HG03457 (cell line): Measurements from ENCODE around the gene MAP3K13.
"Not testable (repeated sequence)": the region's sequence is repeated elsewhere in the genome, so short reads cannot be mapped to it uniquely, and the experiment has no call there.

ENCODE experiments used
- ATAC-seq: cut with Tn5 transposase; IDR thresholded peaks from one replicate; pipeline ENCODE4 v1.9.1; 2021; ENCODE audit warnings: moderate number of reproducible peaks; ENCODE audit not compliant: unreplicated experiment

Gene MAP3K13

DNA sequence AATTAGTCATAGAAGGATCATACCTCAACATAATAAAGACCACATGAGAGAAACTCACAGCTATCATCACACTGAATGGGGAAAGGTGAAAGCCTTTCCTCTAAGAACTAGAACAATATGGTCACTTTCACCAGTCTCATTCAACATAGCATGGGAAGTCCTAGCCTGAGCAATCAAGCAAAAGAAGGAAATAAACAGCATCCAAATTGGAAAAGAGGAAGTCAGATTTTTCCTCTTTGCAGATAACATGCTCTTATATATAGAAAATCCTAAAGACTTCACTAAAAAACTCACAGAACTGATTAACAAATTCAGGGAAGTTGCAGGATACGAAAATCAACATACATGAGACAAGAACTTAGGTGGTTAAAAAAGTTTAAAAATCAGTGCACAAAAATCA is 24.7 kb downstream of the MAP3K13 start:
- no peak for ATAC-seq

DNA sequence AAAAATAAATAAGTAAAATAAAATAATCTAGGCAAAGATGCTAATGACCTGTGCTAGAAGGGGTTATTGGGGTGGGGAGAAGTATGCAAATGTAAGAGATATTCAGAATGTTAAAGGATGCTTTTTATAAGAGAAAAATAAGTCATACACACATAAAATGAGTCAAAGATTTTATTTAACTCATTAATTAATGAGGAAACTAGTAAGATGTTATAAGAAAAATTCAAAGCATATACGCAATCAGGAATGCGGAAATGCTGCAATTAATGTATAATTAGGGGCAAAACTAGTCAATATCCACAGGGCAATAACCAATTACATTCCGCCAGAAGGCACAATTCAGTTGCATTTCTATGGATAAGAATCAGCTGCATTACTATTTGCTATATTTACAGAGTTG is 30.1 kb downstream of the MAP3K13 start:
- ATAC-seq: no peak

DNA sequence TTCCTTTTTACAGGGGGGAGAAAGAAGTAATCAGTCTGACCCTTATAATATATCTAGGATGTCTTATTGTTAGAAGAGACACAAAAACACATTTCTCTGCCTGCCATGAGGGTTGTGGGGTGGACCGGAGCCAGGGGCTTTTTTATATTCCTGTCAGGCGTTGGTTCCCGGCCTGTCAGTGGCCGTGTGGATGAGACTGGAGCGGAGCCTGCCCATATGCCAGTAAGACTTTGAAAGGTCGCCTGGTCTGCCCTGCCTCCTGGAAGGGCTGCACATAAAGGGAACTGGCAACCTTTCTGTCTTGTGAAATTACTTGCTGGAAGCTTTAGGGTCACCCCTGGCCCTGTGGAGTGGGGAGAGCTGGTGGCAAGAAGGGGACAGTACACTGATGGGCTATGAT is 34.7 kb downstream of the MAP3K13 start:
- no peak for ATAC-seq

DNA sequence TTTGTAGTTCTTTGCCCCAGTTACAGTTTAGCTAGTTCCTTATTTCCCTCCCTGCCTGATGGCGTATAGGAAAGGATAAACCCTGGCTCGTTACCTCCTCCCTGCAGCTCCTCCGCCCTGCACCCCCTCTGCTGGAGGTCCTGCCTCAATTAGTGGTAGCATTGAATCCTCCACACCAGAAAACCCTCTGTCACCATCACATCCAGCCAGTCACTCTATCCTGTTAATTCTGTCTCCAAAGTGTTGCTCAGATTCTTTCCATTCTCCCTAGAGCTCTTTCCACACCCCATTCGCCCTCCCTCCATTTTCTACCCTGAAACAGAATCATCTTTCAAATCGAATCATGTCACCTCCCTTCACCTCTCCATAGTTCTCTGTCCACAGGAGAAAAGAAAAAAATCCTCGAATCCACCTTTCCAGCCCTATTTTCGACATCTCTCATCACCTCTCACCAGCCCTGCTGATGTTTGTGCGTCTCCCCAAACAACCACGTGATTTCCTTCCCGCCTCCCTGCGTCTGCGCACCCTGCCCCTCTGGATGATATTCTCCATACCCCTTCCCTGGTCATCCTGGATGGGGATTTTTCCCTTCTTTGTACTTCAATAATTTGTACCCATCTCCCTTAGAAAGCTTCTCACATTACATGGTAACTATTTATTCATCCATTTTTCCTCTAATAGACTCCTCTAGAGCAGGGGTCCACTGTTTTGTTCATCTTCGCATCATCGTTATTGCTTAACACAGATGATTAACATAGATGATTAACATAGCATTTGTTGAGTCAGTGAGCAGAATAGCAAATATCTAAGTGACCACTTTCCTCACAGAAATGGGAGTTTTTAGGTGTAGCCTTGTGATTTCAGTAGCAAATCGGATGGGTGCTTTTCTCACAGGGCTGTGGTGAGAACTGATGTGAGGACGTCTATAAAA is 37.1 kb downstream of the MAP3K13 start:
- no peak for ATAC-seq

DNA sequence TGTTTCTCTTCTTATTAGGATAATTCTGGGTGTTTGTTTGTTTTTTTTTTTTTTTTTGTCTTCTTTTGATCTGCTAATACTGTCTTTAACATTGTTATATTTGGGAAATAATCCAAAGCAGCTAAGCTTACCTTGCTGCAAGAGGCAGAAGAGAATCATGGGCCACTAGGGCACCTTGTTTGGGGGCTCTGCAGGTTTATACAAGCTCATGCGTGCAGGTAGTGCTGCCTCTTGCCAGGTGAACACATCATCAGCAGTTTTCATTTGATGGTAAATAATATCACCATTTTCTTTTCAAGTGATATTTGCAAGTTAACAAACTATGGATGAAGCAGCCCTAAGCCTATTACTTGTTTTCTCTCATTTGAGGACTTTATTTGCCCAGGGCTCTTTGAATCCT is 37.9 kb downstream of the MAP3K13 start:
- no peak for ATAC-seq

DNA sequence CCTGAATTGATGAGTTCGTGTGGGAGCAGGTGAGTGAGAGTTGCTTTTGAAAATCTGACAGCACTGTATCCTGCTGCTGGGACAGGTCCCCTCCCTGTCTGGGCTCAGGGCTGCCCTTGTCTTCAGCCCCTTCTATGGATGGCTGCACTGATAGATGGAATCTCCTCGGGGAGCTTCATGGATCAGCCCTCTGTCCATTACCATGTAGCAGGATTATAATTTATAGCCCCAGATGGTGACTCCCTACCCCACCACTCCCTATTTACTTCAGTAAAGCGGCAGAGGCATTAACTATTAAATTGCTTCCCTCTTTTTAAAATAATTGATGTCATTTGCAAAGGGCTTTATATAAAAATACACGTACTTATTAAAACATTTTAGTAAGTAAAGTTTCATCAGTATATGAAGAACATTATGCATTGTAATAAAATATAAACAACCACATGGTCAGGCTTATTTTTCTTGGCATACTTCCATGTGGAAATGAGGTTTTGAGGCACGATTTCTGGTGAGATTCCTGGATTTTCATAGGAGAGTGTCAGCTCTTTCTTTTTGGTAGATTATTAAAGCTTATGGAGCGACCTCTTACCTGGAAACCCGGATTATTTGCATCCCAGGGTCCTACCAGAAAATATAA is 38.5 kb downstream of the MAP3K13 start:
- no peak for ATAC-seq

DNA sequence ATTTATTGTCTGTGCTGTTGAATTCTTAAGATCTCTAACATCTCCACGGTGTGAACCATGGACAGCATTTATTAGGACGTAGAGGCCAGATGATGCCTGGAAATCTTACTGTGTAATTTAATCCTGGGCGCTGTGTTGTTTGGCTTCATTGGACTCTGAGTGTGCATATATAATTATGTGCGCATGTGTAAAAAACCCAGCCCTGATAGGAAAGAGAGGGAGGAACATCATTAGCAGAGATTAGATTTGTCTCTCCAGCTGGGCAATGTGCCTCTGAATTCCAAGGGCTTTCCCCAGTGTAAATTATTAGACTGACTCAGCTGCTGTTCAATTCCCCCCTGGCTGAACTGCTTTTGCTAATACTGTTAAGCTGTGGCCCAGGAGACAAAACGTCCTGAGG is 39.6 kb downstream of the MAP3K13 start:
- ATAC-seq: no peak

DNA sequence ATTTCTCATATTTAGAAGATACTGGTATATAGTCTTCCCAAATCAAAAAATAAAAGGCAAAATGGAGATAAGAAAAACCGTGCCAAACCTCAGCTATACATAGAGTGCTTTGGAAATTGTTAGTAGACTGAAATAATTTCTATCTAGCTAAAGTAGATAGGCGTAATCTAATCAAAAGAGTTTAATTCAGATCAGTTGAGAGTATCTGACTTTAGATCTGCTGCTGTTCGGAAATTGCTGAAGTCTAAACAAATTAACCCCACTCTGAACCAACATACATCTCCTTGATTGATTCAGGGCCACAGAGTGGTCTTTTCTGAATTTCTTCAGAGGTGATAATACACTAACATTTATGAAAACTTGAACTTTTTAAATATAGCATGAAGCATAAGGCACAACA is 40.1 kb downstream of the MAP3K13 start:
- no peak for ATAC-seq

DNA sequence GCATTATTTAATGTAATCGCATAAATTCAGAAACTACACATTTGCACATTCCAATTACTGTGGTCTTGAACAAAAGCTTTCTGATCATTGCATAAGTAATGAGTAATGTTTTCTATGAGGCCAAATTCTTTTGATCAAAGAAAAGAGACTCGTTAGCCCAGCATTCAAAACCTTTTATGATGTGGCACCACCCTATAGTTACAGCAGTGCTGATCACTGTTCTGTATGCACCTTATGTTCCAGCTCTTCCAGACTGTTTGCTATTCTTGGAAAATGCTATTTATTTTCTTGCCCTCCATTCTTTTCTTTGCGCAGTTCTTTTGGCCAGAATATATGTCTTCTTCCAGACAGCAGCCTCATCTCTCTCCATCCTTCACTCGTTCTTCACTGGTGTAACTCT is 42.3 kb downstream of the MAP3K13 start:
- no peak for ATAC-seq

DNA sequence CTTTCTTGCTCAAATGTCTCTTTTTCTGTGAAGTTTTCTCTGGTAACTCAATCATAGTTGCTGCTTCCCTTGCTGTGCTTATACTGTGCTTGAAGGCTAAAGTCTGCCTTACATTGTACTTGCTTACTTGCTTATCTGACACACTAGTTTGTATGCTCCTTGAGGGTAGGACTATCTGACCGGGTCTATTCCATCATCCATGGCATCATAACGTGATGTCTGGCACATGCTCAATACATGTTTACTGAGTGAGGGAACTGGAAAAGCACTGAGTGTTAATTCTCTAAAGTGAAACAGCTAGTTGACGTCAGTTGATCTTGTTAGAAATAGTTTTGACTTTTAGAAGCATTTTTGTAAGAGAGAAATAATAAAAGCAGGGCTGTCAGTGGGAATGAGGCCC is 42.7 kb downstream of the MAP3K13 start:
- ATAC-seq: no peak

DNA sequence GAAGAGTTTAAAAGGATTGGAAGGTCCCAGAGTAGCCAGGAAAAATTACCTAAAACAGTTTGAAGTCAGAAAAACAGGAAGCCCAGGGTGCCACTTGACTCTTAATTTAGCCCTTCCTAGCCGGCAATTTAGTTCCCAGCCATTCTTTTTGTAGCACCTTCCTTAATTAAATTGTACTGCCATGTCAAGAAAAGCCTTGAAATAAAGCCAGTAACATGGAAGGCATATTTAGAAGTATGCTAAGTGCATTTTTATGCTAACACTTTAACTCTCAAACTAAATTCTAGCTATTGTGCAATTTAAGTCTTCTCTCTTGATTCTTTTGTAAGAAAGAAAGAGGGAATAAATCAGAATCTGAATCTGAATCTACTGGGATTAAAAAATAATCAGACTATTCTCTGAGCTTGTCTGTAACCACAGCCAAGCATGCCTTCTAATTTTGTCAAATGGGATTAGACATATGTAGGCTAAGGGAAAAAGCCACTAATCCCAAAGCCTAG is 43.2 kb downstream of the MAP3K13 start:
- no peak for ATAC-seq

DNA sequence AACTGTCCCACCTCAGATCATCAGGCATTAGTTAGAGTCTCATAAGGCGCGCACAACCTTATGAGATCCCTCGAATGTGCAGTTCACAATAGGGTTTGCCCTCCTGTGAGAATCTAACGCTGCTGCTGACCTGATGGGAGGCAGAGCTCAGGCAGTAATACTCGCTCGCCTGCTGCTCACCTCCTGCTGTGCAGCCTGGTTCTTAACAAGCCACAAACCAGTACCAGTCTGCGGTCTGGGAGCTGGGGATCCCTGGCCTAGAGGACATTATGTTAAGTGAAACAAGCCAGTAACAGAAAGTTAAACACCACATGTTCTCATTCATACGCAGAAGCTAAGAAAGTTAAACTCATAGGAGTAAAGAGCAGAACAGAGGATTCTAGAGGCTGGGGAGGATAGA is 47.0 kb downstream of the MAP3K13 start:
- no peak for ATAC-seq

DNA sequence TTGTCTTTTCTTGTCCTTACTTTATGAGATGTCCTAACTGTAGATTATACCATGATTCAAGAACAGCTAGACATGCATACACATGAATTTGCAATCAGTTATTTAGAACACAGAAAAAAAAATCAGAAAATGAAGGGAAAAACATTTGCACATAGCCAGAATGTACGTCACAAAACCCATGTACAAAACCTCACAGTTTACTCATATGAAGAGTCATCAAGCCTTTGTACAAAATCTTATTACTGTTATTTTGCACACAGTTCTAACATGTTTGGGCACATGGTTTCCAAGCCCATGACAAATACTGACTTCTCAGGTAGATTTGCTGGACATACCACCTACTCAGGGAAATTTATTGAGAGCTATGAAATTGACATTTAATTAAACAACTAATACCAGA is 48.2 kb downstream of the MAP3K13 start:
- ATAC-seq: no peak

DNA sequence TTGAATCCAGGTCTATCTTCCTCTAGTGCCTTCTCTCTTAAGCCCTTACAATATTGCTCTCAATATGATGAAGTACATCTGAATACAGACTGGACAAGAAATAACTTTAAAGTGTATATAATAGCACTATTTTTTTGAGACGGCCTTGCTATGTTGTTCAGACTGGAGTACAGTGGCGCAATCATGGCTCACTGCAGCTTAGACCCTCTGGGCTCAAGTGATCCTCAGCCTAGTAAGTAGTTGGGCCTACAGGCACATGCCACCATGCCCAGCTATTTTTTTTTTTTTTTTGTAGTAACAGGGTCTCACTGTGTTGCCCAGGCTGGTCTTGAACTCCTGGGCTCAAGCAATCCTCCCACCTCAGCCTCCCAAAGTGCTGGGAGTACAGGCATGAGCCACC is 53.6 kb downstream of the MAP3K13 start:
- no peak for ATAC-seq

DNA sequence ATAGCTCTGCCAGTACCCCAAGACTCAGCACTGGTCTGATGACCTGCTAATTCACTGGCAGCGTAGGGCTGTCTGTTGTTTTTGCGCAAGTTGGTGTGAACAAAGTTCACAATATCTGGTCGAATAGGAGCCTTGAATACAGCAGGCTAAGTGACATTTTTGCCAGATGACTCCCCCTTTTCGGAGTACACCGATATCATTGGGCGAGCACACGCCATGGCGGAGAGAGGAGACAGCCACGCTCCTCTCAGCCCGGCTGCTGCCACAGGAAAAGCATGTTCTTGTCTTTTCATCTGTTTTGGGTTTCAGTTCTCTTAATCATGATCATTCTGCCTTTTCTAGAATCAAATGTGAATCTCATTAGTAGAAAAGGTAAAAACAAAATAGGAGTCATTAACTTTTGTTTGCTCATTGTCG is 55.6 kb downstream of the MAP3K13 start:
- not testable (repeated sequence) for ATAC-seq

DNA sequence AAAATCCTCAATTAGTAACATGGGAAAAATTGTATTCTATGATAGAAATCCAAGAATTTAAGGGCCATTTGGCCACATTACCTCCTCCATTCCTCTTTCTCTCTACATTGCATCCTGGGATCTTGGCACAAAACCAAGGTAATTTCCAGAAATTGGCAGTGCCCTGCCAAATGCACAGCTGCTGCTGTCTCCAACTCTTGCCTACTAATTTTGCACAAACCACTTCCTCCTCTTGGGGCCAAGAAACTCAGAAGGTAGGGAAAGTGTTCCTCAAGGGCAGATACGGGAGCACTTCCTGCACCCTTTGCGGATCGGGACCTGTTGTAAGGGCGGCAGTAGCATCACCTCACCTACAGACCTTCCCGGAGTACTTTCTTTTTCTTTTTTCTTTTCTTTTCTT is 57.8 kb downstream of the MAP3K13 start:
- ATAC-seq: no peak

DNA sequence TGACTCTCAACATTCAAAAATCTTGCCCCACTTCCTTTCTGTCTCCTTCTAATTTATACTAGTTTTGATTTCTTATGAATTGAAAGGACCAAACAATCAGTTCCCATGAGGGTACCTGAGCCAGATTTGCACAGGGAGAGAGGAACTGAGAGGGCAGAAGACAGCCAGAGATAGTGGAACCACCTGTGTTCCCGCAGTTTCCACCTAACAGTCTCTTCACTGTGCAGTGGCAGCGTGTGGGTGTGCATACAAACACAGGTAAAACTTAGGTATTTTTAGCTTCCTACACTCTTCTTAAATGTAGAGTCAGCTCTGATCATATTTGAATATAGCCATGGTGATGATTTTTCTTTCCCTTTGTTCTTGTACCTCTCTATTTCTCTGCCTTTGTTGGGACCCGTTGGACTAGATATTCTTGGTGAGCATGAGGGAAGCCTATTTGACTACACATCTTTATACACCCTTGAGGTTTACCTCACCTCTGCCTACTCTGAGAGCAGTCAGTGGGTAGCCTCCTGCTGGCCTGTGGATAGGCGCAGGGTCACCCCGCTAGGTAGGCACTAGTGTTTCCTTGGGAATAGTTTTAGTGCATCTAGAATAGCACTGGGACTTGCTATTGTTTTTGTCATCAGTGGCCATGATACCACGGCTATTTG is 58.8 kb downstream of the MAP3K13 start:
- ATAC-seq: no peak

DNA sequence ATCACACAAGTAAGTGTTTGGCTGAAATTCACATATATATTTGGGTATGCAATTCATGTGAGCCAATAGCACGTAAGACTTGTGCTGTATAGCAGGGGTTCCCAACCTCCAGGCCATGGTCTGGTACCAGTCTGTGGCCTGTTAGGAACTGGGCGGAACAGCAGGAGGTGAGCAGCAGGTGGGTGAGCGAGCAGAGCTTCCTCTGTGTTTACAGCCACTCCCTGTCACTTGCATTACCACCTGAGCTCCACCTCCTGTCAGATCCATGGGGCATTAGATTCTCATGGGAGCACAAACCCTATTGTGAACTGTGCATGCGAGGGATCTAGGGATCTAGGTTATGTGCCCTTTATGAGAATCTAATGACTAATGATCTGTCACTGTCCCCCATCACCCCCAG is 59.7 kb downstream of the MAP3K13 start:
- ATAC-seq: no peak

DNA sequence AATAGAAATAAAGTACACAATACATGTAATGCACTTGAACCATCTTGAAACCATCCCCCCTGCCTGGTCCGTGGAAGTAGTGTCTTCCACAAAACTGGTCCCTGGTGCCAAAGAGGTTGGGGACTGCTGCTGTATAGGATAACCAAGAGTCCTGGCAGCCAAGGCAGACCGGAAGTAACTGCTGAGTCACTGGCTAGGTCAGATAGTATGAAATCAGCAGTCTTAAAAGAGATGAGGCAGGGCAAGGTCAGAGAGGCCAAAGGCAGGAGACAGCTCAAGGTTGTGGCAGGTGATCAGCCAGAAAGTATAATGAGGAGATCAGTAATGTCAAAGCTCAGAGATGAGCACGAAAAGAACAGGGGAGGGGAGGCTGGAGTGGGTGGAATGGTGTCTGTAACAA is 60.2 kb downstream of the MAP3K13 start:
- ATAC-seq: no peak

DNA sequence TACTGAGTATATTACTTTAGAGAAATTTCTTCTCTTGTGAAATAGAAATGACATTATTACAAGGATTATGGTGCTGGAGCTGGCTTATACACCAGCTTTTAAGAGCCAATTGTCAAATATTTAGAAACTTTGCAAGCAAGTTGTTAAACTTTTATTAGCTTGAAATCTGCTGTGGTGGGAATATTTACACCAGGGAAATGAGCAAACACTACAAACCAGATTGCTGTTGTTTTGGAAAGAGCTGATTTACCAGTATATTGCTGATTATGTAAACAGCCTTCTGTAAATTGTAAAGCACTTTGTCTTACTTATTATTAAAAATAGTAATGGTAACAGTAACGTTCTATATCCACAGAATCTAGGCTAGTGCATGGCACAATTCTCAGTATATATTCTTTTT is 61.5 kb downstream of the MAP3K13 start:
- ATAC-seq: no peak

DNA sequence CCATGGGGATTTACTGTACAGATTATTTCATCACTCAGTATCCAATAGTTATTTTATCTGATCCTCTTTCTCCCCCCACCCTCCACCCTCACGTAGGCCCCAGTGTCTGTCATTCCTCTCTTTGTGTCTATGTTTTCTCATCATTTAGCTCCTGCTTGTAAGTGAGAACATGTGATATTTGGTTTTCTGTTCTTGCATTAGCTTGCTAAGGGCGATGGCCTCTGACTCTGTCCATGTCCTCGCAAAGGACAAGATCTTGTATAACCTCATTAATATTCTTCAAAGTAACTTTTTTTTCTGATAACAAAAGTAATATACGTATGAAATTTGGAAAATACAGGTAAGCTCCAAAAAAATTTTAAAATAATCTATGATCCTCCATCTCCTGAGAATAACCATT is 67.4 kb downstream of the MAP3K13 start:
- no peak for ATAC-seq
